Measurements from ENCODE around the gene DGAT2L6. TPM values are rescaled to one million over a fixed set of nuclear protein-coding genes. Genes with fewer than 3 reads are reported as not detected.
"Not testable (repeated sequence)": the region's sequence is repeated elsewhere in the genome, so short reads cannot be mapped to it uniquely, and the experiment has no call there.

DGAT2L6 gene
- total RNA-seq, 1 experiment from 2014 or later, result not detected

DNA sequence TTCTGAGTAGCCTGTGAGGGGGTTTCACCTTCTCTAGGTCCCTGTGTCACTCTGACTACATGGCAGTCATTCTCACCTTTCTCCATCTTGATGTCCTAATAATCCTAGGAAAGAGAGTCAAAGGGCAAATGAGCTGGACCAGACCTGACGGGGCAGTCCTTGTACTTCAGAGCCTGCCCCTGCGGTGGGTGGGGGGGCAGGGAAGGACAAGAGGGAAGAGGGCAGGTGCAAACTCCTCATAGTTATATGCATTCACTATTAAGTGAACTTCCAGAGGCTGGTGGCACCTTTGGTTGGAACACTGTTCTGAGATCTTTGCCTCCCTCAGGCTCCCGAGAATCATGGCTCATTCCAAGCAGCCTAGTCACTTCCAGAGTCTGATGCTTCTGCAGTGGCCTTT lies 57.1 kb downstream of the DGAT2L6 start, which contains the start of gene AWAT1:
TSS of gene AWAT1 (plus strand) at position 301 of the 400 bp plus-strand sequence. CDS start at position 342, 41 bp downstream.
- DNase-seq, result no peak
- Histone ChIP-seq H3K9me3 (replicated peaks) (no peaks in the 10 kb centered on the region), H3K27me3 (no peaks in the 10 kb centered on the region), H3K27ac (no peak within 1 kb of the TSS), H3K36me3 (no peaks in the 10 kb centered on the region), H3K4me1 (no peaks in the 10 kb centered on the region), H3K4me3 (no peak within 1 kb of the TSS)

DNA sequence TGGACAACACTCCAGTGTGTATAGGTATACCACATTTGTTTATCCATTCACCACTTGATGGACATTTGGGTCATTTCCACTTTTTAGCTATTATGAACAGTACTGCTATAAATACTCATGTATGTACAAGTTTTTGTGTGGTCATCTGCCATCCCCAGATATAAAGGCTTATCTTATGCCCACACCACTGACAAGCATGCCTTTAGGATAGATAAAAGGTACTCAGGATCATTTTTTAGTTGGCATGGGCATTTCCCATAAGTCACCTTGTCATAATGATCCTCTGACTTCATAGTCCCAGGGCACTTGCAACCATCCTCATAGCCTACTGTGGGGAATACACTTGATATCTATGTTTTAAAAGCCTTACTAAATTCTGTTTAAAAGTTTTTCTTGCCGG lies 63.5 kb downstream of the DGAT2L6 start:
- no peak for DNase-seq
- Histone ChIP-seq H3K4me3 (no peak overlapping the region), H3K27ac (no peak overlapping the region), H3K36me3 (no peaks in the 10 kb centered on the region), H3K4me1 (no peaks in the 10 kb centered on the region), H3K9me3 (replicated peaks) (no peaks in the 10 kb centered on the region), H3K27me3 (no peaks in the 10 kb centered on the region)

DNA sequence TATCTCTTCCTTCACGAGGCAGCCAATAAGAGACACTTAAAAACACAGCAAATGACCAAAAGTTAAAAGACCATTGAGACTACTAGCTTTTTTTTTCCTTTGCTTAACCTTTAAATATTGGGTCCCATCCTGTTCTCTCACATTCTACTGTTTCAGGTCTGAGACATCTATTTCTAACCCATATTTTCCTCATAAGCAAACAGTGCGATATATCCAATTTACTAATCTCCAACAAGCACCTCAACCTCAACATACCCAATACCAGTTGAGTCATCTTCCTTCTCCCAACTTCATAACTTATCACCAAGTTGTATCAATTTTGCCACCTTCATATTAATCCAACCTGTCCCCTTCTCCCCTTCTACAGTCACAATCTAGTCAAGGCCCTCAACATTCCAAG lies 64.2 kb downstream of the DGAT2L6 start:
- Histone ChIP-seq H3K4me3 (no peak overlapping the region), H3K27me3 (no peaks in the 10 kb centered on the region), H3K4me1 (no peaks in the 10 kb centered on the region), H3K36me3 (no peaks in the 10 kb centered on the region), H3K9me3 (replicated peaks) (no peaks in the 10 kb centered on the region), H3K27ac (no peak overlapping the region)
- no peak for DNase-seq

GRCh38 chrX:70243601-70244000 lies 66.3 kb downstream of the DGAT2L6 start:
- not testable (repeated sequence) for DNase-seq; H3K36me3 ChIP-seq; H3K9me3 ChIP-seq (replicated peaks)

DNA sequence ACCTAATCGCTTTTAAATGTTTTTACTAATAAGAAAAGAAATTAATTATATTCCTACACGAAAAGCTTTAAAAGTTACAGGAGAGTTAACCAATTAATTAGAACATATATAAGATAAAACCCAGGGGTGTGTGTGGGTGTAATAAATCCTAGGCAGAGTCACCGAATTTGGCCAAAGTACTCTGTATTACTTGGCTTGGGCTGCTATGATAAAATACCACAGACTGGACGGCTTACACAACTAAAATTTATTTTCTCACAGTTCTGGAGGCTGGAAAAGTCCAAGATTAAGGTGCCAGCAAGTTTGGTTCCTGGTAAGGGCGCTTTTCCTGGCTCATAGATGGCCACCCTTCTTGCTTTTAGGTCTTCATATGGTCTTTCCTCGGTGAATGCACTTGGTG lies 67.6 kb downstream of the DGAT2L6 start:
- H3K36me3 ChIP-seq, result no peaks in the 10 kb centered on the region
- H3K4me1 ChIP-seq, result no peaks in the 10 kb centered on the region
- H3K9me3 ChIP-seq (replicated peaks), result no peaks in the 10 kb centered on the region
- H3K4me3 ChIP-seq, result no peak overlapping the region
- no peak for DNase-seq
- H3K27me3 ChIP-seq, result no peaks in the 10 kb centered on the region
- H3K27ac ChIP-seq, result no peak overlapping the region

More at GRCh38 chrX:70243601-70244000, 66.3 kb downstream of the DGAT2L6 start:
- H3K27ac ChIP-seq, H3K4me1 ChIP-seq, H3K27me3 ChIP-seq, H3K4me3 ChIP-seq: not testable (repeated sequence)

- Histone ChIP-seq H3K27ac (no peak overlapping the region), H3K4me3 (no peak overlapping the region), H3K36me3 (no peaks in the 10 kb centered on the region), H3K9me3 (replicated peaks) (no peaks in the 10 kb centered on the region), H3K4me1 (no peaks in the 10 kb centered on the region), H3K27me3 (no peaks in the 10 kb centered on the region)
- DNase-seq, result no peak
Measured at GRCh38 chrX:70247252-70247651, 70.0 kb downstream of the DGAT2L6 start.

DNA sequence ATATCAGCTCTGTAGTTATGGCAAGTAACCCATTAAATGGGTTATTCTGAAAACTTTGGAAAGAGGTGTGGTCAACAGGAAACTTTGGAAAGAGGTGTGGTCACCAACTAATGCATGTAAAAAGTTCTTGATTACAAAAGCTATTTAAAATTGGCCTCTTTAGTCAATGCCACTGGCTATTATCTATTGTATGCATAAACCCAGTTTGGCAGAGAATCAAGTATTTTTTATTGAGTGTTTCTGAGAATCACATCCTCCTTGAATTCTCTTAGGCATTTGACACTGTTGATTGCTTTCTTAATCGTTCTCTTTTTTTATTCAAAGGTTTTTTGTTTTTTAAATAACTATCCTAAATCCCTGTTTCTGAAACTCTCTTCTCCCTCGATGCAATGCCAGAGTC lies 75.2 kb downstream of the DGAT2L6 start:
- H3K4me3 ChIP-seq, result no peak overlapping the region

GRCh38 chrX:70253377-70254062 lies 76.2 kb downstream of the DGAT2L6 start:
- Histone ChIP-seq H3K9me3 (replicated peaks) (no peaks in the 10 kb centered on the region), H3K36me3 (no peaks in the 10 kb centered on the region), H3K27ac (no peak overlapping the region), H3K4me3 (no peak overlapping the region), H3K4me1 (no peaks in the 10 kb centered on the region), H3K27me3 (no peaks in the 10 kb centered on the region)
- DNase-seq, result no peak

More for the DNA sequence above, 75.2 kb downstream of the DGAT2L6 start:
- no peak for DNase-seq
- H3K27ac ChIP-seq, result no peak overlapping the region
- H3K4me1 ChIP-seq, result no peaks in the 10 kb centered on the region
- no peaks in the 10 kb centered on the region for H3K36me3 ChIP-seq
- H3K27me3 ChIP-seq, result no peaks in the 10 kb centered on the region
- H3K9me3 ChIP-seq (replicated peaks), result no peaks in the 10 kb centered on the region

GRCh38 chrX:70254063-70254400 lies 76.7 kb downstream of the DGAT2L6 start:
- no peaks in the 10 kb centered on the region for H3K4me1 ChIP-seq
- no peak overlapping the region for H3K4me3 ChIP-seq
- no peaks in the 10 kb centered on the region for H3K9me3 ChIP-seq (replicated peaks)
- H3K27me3 ChIP-seq, result no peaks in the 10 kb centered on the region
- DNase-seq, result no peak
- H3K27ac ChIP-seq, result no peak overlapping the region
- H3K36me3 ChIP-seq, result no peaks in the 10 kb centered on the region

DNA sequence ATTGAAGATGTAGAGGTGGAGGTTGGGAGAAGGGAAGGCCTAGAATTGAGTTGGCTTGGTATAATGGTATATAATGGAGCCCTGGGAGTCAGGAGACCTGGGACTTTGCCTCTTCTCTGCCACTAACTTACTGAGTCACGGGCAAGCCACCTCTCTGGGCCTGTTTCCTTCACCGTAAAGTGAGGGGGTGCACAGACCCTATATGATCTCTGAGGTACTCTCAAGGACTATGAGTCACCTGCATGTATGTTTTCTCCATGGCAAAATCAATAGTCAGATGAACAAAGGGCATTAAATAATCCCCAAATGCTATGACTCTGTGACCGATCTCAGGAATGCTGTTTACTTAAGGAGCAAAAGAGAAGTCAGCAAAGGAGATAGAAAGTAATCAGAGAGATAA lies 77.6 kb downstream of the DGAT2L6 start:
- H3K9me3 ChIP-seq (replicated peaks), result no peaks in the 10 kb centered on the region
- no peaks in the 10 kb centered on the region for H3K27me3 ChIP-seq
- no peaks in the 10 kb centered on the region for H3K36me3 ChIP-seq
- H3K4me3 ChIP-seq, result no peak overlapping the region
- no peak overlapping the region for H3K27ac ChIP-seq
- DNase-seq, result no peak
- H3K4me1 ChIP-seq, result no peaks in the 10 kb centered on the region

Other genes starting within 250 kb of the DGAT2L6 start
- gene AWAT2, start 127.5 kb upstream of the DGAT2L6 start, total RNA-seq (2014; rRNA removed; shearing (Covaris generic)), result not detected in 2 replicates
- gene OTUD6A, start 115.0 kb upstream of the DGAT2L6 start, total RNA-seq (2014; rRNA removed; shearing (Covaris generic)), result not detected in 2 replicates
- gene IGBP1, start 44.0 kb upstream of the DGAT2L6 start, total RNA-seq (2014; rRNA removed; shearing (Covaris generic)), result 62.1 and 66.4 TPM in 2 replicates
- not detected in 2 replicates for gene AWAT1, start 57.2 kb downstream of the DGAT2L6 start, total RNA-seq (2014; rRNA removed; shearing (Covaris generic))
- gene P2RY4, start 82.7 kb downstream of the DGAT2L6 start, total RNA-seq (2014; rRNA removed; shearing (Covaris generic)), result 0.22 TPM in 1 of 2 replicates, not detected in the other
- not detected in 2 replicates for gene ARR3, start 90.9 kb downstream of the DGAT2L6 start, total RNA-seq (2014; rRNA removed; shearing (Covaris generic))
- not detected in 2 replicates for gene RAB41, start 104.7 kb downstream of the DGAT2L6 start, total RNA-seq (2014; rRNA removed; shearing (Covaris generic))
- 86.5 and 91.6 TPM in 2 replicates for gene PDZD11, start 112.4 kb downstream of the DGAT2L6 start, total RNA-seq (2014; rRNA removed; shearing (Covaris generic))
- 60.9 and 63.1 TPM in 2 replicates for gene KIF4A, start 112.6 kb downstream of the DGAT2L6 start, total RNA-seq (2014; rRNA removed; shearing (Covaris generic))
- 0.08 TPM in 1 of 2 replicates, not detected in the other for gene GDPD2, start 245.8 kb downstream of the DGAT2L6 start, total RNA-seq (2014; rRNA removed; shearing (Covaris generic))

All from SJCRH30 (cell line).